HG03066 (cell line): Measurements from ENCODE around the gene ADGRD2.

ENCODE experiments used
- ATAC-seq: cut with Tn5 transposase; IDR thresholded peaks from one replicate; pipeline ENCODE4 v1.9.1; 2021; ENCODE audit warnings: low read depth; ENCODE audit not compliant: unreplicated experiment

ADGRD2 gene

DNA sequence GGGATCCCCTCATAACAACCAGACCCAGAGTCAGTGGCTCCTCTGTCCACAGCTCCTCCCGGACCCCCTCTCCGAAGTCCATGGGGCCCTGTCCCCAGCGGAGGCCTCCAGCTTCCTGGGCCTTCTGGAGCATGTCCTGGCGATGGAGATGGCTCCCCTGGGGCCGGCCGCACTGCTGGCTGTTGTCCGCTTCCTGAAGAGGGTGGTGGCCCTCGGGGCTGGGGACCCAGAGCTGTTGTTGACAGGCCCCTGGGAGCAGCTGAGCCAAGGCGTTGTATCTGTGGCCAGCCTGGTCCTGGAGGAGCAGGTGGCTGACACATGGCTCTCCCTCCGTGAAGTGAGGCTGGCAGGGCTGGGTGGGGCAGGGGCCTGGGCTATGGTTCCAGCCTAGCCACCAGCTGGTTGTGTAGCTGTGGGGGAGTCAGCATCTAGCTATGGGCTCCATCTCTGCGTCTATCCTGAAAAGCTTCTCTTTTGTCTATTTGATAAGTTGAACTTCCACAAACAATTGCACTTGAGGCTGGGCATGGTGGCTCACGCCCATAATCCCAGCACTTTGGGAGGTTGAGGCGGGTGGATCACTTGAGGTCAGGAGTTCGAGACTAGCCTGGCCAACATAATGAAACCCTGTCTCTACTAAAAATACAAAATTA is 4.7 kb downstream of the ADGRD2 start:
- no peak for ATAC-seq

- no peak for ATAC-seq
These were observed 5.6 kb downstream of the ADGRD2 start for GRCh38 chr9:124455820-124456219.

DNA sequence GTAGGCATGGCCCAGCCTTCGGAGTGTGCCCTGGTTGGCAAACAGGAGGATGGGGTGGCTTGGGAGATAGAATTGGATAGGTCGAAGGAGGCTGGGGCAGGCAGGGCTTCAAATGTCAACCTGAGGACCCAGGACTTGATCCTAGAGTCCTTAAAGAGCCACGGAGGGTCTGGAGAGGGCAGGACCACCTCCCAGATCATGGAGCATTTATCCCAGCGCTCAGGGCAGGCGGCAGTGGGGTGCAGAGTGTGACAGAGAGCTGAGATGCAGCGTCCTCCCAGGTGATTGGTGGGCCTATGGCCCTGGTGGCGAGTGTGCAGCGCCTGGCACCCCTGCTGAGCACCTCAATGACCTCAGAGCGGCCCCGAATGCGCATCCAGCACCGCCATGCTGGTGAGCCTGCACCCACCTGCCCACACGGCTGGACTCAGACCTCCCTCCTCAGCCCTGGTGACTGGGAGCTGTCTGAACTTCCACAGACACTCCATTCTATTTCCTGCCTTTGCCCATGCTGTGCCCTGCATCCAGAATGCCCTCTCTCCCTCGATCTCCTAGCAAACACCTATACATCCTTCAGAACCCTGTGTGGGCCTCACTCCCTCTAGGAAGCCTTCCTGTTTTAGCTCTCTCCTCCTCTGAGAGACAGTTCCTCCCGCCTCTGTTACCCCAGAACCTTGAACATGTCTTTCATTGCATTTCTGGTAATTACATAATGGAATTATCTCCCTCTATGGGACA is 6.3 kb downstream of the ADGRD2 start:
- ATAC-seq = no peak

GRCh38 chr9:124457079-124457886 is 7.0 kb downstream of the ADGRD2 start:
- no peak for ATAC-seq

DNA sequence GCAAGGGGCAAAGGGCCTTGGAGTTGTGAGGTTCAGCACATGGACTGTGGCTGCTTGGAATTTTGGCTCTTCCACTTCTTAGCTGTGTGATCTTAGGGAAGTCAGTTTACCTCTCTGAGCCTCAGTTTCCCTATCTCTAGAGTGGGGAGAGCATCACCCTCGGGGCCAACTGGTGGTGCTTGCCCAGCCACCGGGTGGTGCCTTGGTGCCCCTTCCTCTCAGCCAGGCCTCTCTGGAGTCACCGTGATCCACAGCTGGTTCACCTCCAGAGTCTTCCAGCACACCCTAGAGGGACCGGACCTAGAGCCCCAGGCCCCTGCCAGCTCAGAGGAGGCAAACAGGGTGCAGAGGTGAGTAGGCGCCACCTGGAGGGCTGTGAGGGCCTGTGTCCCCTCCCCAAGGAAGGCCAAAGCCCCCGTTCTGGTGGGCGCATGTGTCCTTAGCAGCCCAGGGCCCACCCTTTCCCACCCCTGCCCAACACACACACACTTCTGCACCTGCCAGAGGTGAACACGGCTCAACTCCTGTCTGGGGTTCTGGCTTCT is 7.7 kb downstream of the ADGRD2 start:
- no peak for ATAC-seq

- ATAC-seq = no peak
These were observed 8.2 kb downstream of the ADGRD2 start for GRCh38 chr9:124458441-124458840.

- ATAC-seq = no peak
These were observed 12.5 kb downstream of the ADGRD2 start for GRCh38 chr9:124462739-124463138.

- ATAC-seq = no peak
These were observed 15.5 kb downstream of the ADGRD2 start for GRCh38 chr9:124465736-124466135.

GRCh38 chr9:124467410-124468060 is 17.3 kb downstream of the ADGRD2 start:
- ATAC-seq = no peak

GRCh38 chr9:124468061-124468740 is 17.9 kb downstream of the ADGRD2 start:
- no peak for ATAC-seq

GRCh38 chr9:124469011-124469832 is 19.0 kb downstream of the ADGRD2 start:
- no peak for ATAC-seq

- ATAC-seq = no peak
These were observed 20.1 kb downstream of the ADGRD2 start for GRCh38 chr9:124470306-124470705.

DNA sequence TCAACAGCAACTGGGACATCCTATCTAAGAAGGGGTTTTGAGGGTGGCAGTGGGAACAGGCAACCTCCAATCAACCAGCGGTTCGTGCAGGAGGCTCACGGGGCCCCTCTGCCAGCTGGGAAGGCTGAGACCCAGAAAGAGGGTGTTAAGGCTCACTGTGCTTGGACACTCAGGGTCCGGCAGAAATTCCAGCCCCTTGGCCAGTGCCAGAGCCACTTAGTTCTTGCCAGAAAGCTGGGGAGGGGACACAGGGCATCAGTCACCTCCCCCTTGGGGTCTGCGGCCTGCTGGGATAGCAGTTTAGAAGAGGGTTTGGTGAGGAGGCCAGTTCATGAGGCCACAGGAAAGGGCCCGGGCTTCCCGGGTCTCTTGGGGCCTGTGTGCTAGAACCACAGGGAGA is 20.5 kb downstream of the ADGRD2 start:
- ATAC-seq = no peak

DNA sequence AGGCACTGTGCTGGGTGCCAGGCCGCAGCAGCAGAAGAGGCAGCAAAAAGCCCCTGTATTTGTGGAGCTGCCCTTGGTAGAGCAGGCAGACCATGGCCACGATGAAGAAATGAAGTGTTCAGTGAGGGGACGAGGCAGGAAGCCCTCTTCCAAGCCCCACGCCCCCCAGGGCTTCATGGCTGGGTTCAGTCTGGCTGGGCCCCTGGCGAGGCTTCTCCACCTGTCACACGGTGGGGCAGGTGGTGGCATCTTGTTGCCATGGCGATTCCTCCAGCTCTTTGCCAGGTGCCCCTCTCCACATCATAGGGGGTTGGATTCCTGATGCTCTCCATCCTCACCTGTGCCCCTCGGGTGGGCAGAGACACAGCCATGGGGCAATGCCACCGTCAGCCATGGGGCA is 21.5 kb downstream of the ADGRD2 start:
- ATAC-seq = no peak

- ATAC-seq = no peak
These were observed 22.5 kb downstream of the ADGRD2 start for GRCh38 chr9:124472770-124473169.

DNA sequence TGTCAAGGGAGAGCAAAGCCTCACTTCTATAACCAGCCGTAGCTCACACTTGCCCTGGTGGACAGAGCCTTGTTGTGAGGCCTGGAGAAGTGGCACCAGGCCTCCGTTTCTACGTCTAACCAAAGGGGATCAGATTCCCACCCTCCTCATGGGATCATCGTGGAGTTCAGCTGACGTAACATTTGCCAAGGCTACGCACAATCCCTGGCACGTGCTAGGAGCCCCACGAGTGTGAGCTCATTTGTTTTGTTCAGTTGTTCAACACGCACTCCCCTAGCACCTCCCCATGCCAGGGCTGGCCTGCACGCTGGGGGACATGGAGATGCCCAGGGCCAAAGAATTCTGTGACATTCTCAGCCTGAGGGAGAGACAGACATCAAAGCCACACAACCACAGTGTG is 23.1 kb downstream of the ADGRD2 start:
- no peak for ATAC-seq

DNA sequence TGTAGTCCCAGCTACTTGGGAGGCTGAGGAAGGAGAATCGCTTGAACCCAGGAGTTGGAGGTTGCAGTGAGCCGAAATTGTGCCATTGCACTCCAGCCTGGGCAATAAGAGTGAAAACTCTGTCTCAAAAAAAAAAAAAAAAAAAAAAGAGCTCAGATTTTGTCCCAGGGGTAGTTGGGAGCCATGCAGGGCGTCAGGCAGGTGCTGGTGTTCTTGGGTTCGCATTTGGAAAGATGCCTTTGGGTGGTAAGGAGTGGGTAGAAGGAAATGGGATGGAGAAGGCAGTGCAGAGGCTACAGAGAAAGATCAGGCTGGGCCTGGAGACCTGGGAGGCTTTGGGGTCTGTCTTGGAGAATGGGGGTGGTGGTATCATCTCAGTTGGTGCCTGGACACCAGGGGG is 23.9 kb downstream of the ADGRD2 start:
- ATAC-seq = no peak

DNA sequence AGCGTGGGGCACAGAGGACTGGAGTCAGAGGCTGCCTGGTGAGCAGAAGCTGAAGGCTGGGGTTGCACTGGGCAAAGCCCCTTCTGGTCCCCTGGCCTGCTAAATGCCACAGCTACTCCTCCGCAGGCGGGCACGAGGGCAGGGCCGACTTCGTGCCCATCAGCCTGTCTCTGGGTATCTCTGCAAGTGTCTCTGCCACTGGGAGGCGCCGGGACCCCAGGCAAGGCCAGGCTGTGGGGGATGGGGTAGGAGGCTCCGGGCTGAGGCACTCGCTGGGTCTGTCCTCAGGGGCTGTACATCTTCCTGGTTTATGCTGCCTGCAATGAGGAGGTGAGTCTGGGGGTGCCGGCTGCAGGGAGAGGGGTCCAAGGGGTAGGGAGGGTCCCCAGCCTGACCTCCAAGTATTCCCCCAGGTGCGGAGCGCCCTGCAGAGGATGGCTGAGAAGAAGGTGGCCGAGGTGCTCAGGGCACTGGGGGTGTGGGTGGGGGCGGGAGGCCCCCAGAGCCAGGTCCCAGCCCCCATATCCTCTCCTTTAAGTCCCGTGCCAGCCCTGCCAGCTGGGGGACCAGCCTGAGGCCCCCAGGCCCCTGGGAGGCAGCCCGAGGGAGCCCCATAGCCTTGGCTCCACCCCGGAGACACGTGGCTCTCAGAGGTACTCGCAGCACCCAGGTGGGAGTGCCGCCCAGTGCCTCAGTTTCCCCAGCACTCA is 25.1 kb downstream of the ADGRD2 start:
- ATAC-seq = no peak
